GM18505 (cell line): ENCODE measurements around the gene CDX1.
"Not testable (repeated sequence)": the region's sequence is repeated elsewhere in the genome, so short reads cannot be mapped to it uniquely, and the experiment has no call there.

ENCODE experiments used
- ATAC-seq: cut with Tn5 transposase; IDR thresholded peaks from one replicate; pipeline ENCODE4 v1.9.1; 2021; ENCODE audit not compliant: unreplicated experiment
- POLR2A ChIP-seq: IDR thresholded peaks from 4 replicates; pipeline ENCODE4 v1.6.1; 2011; ENCODE audit warnings: borderline replicate concordance; ENCODE audit not compliant: insufficient read depth, insufficient read length; ENCODE audit errors: extremely low read depth

The CDX1 gene

DNA sequence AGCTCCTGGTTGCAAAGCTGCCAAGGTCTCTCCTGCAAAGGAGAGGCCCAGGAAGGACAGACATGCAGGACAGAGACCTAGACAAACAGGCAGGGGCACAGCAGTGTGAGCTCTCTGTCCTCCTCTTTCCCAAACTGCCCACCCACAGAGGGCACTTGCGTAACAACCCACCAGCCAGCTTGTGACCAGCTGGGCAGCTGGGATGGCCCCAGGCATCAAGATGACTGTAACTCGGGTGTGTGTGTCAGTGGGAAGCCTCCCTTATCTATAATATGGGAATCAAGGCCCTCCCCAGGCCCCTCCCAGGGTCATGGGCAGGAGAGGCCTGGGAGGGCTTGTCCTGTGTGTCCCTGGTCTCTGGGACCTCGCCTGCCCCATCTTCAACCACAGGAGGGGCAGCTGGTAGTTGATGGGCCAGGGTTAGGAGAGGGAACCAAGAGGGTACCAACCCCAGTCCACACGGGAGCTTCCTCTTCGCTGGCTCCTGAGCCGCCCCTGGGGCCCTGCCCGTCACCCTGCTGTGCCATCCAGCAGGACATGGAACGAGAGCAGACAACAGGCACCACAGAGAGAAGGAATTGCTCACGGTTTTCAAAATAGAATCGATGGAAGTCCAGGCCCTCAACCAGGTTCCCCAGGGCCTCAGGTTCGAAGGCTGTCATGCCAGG is 61.2 kb downstream of the CDX1 start:
- no peak for TF ChIP-seq POLR2A
- no peak for ATAC-seq

DNA sequence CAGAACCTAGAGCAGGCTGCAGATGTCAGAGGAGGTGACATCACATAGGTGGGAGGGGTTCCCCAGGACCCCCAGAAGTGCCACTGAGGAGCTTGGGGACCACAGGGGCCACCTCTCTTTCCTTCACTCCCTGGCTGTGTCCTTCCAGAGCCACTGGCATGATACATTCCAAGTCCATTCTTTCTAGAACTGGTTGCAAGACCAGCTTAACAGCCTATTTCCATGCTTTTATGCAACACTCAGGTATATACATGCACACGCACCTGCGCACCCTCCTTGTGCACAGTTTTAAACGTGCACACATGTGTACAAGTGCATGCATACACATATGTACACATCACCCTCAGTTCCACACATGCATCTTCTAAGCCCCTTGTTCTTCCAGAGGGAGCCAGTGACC is 63.0 kb downstream of the CDX1 start:
- ATAC-seq, result no peak
- no peak for TF ChIP-seq POLR2A

DNA sequence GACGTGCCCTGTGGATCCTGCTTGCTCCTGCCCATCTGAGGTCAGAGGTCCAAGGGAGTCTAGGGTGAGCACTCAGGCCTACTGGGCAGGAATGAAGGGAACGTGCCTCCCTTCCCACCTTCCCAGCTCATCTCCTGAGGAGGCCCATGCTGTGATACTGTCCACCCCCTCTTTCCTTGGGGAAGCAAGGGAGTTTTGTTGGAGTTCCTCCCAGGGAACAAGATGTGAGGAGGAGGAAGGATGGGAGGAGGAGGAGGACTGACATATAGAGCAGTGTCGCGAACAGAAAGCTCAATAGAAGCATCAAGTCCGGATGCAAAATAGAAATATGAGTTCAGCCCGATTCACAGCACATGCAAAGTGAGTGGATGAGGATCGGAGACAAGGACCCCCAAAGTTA is 64.3 kb downstream of the CDX1 start:
- TF ChIP-seq POLR2A, result no peak
- ATAC-seq, result no peak

DNA sequence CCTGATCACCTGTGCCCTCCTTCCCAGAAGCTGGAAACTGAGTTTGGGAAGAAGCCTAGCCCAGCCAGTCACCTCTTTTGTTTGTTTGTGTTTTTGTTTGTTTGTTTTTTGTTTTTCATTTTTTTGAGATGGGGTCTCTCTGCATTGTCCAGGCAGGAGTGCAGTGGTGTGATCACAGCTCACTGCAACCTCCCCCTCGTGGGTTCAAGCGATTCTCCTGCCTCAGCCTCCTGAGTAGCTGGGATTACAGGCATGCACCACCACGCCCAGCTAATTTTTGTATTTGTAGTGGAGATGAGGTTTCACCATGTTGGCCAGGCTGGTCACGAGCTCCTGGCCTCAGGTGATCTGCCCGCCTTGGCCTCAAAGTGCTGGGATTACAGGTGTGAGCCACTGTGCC is 67.1 kb downstream of the CDX1 start:
- not testable (repeated sequence) for ATAC-seq
